Transverse colon (tissue), 4 donors: Measurements from ENCODE around the gene CFAP410. TPM values are rescaled to one million over a fixed set of nuclear protein-coding genes. Genes with fewer than 3 reads are reported as not detected.

ENCODE experiments used
- DNase-seq: peaks from one replicate; pipeline ENCODE4 v3.0.0-alpha.2; 2019
- H3K27ac ChIP-seq, 4 donors: fragments of 200-600 bp; sonication (generic); 2 replicates each; pipeline ENCODE4 v1.5.1; 2016 to 2018; ENCODE audit warnings: inconsistent platforms in 4 of 4
- H3K27me3 ChIP-seq: fragments of 200-600 bp; sonication (generic); 2 replicates; pipeline ENCODE4 v1.5.1; 2017; ENCODE audit warnings: inconsistent platforms
- H3K36me3 ChIP-seq, 4 donors: fragments of 200-600 bp; sonication (generic); 2 replicates each; pipeline ENCODE4 v1.5.1; 2017 to 2019; ENCODE audit warnings: inconsistent platforms in 4 of 4
- H3K4me1 ChIP-seq, 4 donors: fragments of 200-600 bp; sonication (generic); 2 replicates each; pipeline ENCODE4 v1.5.1; 2017 to 2020; ENCODE audit warnings: inconsistent platforms in 4 of 4
- H3K4me3 ChIP-seq, 4 donors: fragments of 200-600 bp; sonication (generic); 1 replicate in 1 of 4; 2 replicates in 3 of 4; pipeline versions ENCODE4 v1.5.1 to v1.6.1; 2017 to 2019; ENCODE audit warnings: inconsistent platforms in 4 of 4
- H3K9me3 ChIP-seq, 2 donors: fragments of 200-600 bp; sonication (generic); 2 replicates each; pipeline ENCODE4 v1.5.1; 2017 to 2019; ENCODE audit warnings: inconsistent platforms in 2 of 2
- CTCF ChIP-seq, 5 experiments: fragments of 200-600 bp in 3 of 5; fragments of 450-650 bp in 2 of 5; sonication (generic) in 3 of 5; IDR thresholded peaks; 1 replicate in 2 of 5; 2 replicates in 3 of 5; pipeline ENCODE4 v1.5.1; 2016 to 2017; ENCODE audit warnings: antibody characterized with exemption in 5 of 5, inconsistent platforms in 3 of 5, mild to moderate bottlenecking in 2 of 5, moderate library complexity in 1 of 5
- EP300 ChIP-seq: sonication (generic); formaldehyde crosslinking; IDR thresholded peaks from one replicate; pipeline ENCODE4 v1.6.1; 2017; ENCODE audit warnings: antibody characterized with exemption, low read depth
- POLR2A ChIP-seq: fragments of 450-650 bp; IDR thresholded peaks from one replicate; pipeline ENCODE4 v1.6.1; 2016; ENCODE audit warnings: antibody characterized with exemption, mild to moderate bottlenecking, moderate library complexity
- POLR2AphosphoS5 ChIP-seq, 3 donors: sonication (generic); formaldehyde crosslinking; IDR thresholded peaks; one replicate each; pipeline ENCODE4 v1.6.1; 2016; ENCODE audit warnings: antibody characterized with exemption in 3 of 3
- WGBS, 2 donors: methylation state at CpG; one replicate each; pipeline ENCODE4 v1.1.5; 2018; ENCODE audit warnings: low coverage in 1 of 2; 5-methylcytosine and 5-hydroxymethylcytosine counted together
- in situ Hi-C, 4 donors: fragments of 200-750 bp; cut with MboI; loops; one replicate each; pipeline versions ENCODE4 v1.15.0 to v1.15.1; 2017; ENCODE audit warnings: low sequenced_read_pairs in 3 of 4, low pct_ligation_motif_present in 1 of 4, low pct_unique_long_range_greater_than_20kb in 1 of 4
- intact Hi-C: fragments of 100-400 bp; cut with DNase I; formaldehyde crosslinking; loops from one replicate; pipeline ENCODE4 v1.15.1; 2023; ENCODE audit warnings: low total_unique reads
- total RNA-seq, 4 donors: library from RNA; depleted of rRNA; stranded (reverse); fragments of >200 nt; gene quantifications; one replicate each; pipeline ENCODE4 v1.1.0, GENCODE V29; 2016

CFAP410 gene
- total RNA-seq, 4 donors from 2014 or later, result 17.2 to 41.3 (median 32.2) TPM

- H3K9me3 ChIP-seq, result no peaks in the 10 kb centered on the region
- TF ChIP-seq EP300 (no peak), POLR2A (no peak), CTCF (IDR thresholded peaks at IDR 0.05) (no peak), POLR2AphosphoS5 (IDR thresholded peaks at IDR 0.05) (no peak)
- H3K27ac ChIP-seq, result no peak overlapping the region
- H3K4me1 ChIP-seq, result no peaks in the 10 kb centered on the region
- H3K27me3 ChIP-seq, result peaks cover 26% of the 10 kb centered on the region
- intact Hi-C loops, result no loop called here
- no peak for DNase-seq
- no peak overlapping the region for H3K4me3 ChIP-seq
- no peaks in the 10 kb centered on the region for H3K36me3 ChIP-seq
- in situ Hi-C loops, result no loop called here
- WGBS, 2 donors, result 72% methylated on average over 9 of the region's 9 CpGs; no CpG with 5 or more reads in 1 of the 2 donors
These were observed 56.8 kb downstream of the CFAP410 start for GRCh38 chr21:44282370-44282769.

GRCh38 chr21:44281801-44282200, 57.4 kb downstream of the CFAP410 start:
- no peak for TF ChIP-seq POLR2A
- no peak for TF ChIP-seq CTCF (IDR thresholded peaks at IDR 0.05)
- no peak for TF ChIP-seq POLR2AphosphoS5 (IDR thresholded peaks at IDR 0.05)
- no peak for TF ChIP-seq EP300
- H3K4me1 ChIP-seq, result no peaks in the 10 kb centered on the region
- no peaks in the 10 kb centered on the region for H3K36me3 ChIP-seq
- no peak overlapping the region for H3K4me3 ChIP-seq
- H3K9me3 ChIP-seq, result no peaks in the 10 kb centered on the region
- DNase-seq, result no peak
- intact Hi-C loops, result no loop called here
- in situ Hi-C loops, result no loop called here
- H3K27ac ChIP-seq, result no peak overlapping the region
- peaks cover 20% of the 10 kb centered on the region for H3K27me3 ChIP-seq
- 100% methylated on average over 5 of the region's 9 CpGs; no CpG with 5 or more reads in 1 of the 2 donors for WGBS, 2 donors

- Histone ChIP-seq H3K27ac (no peak overlapping the region), H3K27me3 (no peaks in the 10 kb centered on the region), H3K9me3 (no peaks in the 10 kb centered on the region), H3K36me3 (no peaks in the 10 kb centered on the region), H3K4me1 (no peaks in the 10 kb centered on the region), H3K4me3 (no peak overlapping the region)
- WGBS, 2 donors, result 58 to 84% methylated on average over 3 to 19 of the region's 19 CpGs
- DNase-seq, result no peak
- in situ Hi-C loops (no loop called here), intact Hi-C loops (no loop called here)
- TF ChIP-seq POLR2AphosphoS5 (IDR thresholded peaks at IDR 0.05) (no peak), EP300 (no peak), POLR2A (no peak), CTCF (IDR thresholded peaks at IDR 0.05) (no peak)
These were observed 59.6 kb downstream of the CFAP410 start for GRCh38 chr21:44279354-44280260.

Other genes with a start within 250 kb of the CFAP410 start
- gene PWP2, start 232.0 kb downstream of the CFAP410 start, total RNA-seq, result 10 to 100 TPM in 3 of 4 donors, not detected in 1; 11.9 to 19.9 (median 12.1) TPM
- 10 to 100 TPM in 3 of 4 donors, 1 to 10 TPM in 1; 3.6 to 71.1 (median 15.9) TPM for gene GATD3, start 205.7 kb downstream of the CFAP410 start, total RNA-seq
- gene ICOSLG, start 98.4 kb downstream of the CFAP410 start, total RNA-seq, result 1 to 10 TPM; 3.2 to 7.6 (median 3.9) TPM
- not detected for gene DNMT3L, start 77.5 kb downstream of the CFAP410 start, total RNA-seq
- gene AIRE, start 53.5 kb downstream of the CFAP410 start, total RNA-seq, result not detected
- 100 to 1,000 TPM; 185 to 288 (median 249) TPM for gene PFKL, start 39.3 kb downstream of the CFAP410 start, total RNA-seq
- 1 to 10 TPM in 3 of 4 donors, not detected in 1; 2.3 to 2.9 (median 2.6) TPM for gene TRPM2, start 14.2 kb upstream of the CFAP410 start, total RNA-seq
- gene LRRC3, start 116.1 kb upstream of the CFAP410 start, total RNA-seq, result 1 to 10 TPM; 4.4 to 6.7 (median 5.1) TPM
- gene KRTAP10-1, start 200.8 kb upstream of the CFAP410 start, total RNA-seq, result not detected
- not detected for gene KRTAP10-2, start 212.1 kb upstream of the CFAP410 start, total RNA-seq
- not detected for gene KRTAP10-3, start 219.4 kb upstream of the CFAP410 start, total RNA-seq
- not detected for gene KRTAP10-4, start 234.3 kb upstream of the CFAP410 start, total RNA-seq
- not detected for gene KRTAP10-5, start 241.2 kb upstream of the CFAP410 start, total RNA-seq